Neutrophil (primary cell): Measurements from ENCODE around the gene HTR2A.

Experiments
- H3K27ac ChIP-seq: fragments of 200-600 bp; sonication (generic); 2 replicates; pipeline ENCODE4 v1.5.1; 2016; ENCODE audit warnings: mild to moderate bottlenecking, moderate library complexity
- H3K27me3 ChIP-seq: fragments of 200-600 bp; sonication (generic); 2 replicates; pipeline ENCODE4 v1.6.0; 2016; ENCODE audit warnings: mild to moderate bottlenecking
- H3K36me3 ChIP-seq: fragments of 200-600 bp; sonication (generic); 2 replicates; pipeline ENCODE4 v1.5.1; 2017
- H3K4me1 ChIP-seq, 2 experiments: fragments of 200-600 bp in 1 of 2; sonication (generic) in 1 of 2; 1 replicate in 1 of 2; 2 replicates in 1 of 2; pipeline versions ENCODE4 v1.5.1 to v1.6.1; 2013 to 2016; ENCODE audit warnings: low read depth in 1 of 2, low read length in 1 of 2, mild to moderate bottlenecking in 1 of 2, moderate library complexity in 1 of 2; ENCODE audit not compliant: control insufficient read depth in 1 of 2, insufficient read depth in 1 of 2
- H3K4me3 ChIP-seq, 2 experiments: fragments of 200-600 bp in 1 of 2; sonication (generic) in 1 of 2; 1 replicate in 1 of 2; 2 replicates in 1 of 2; pipeline ENCODE4 v1.5.1; 2013 to 2016; ENCODE audit warnings: low read depth in 1 of 2, low read length in 1 of 2, mild to moderate bottlenecking in 1 of 2, moderate library complexity in 1 of 2
- H3K9me3 ChIP-seq: fragments of 200-600 bp; sonication (generic); 2 replicates; pipeline ENCODE4 v1.5.1; 2016
- TF ChIP-seq, protein P1 (sequence below): fragments of 200-600 bp; sonication (generic); IDR thresholded peaks from 2 replicates; pipeline ENCODE4 v1.5.1; 2016; ENCODE audit warnings: antibody characterized with exemption

Gene HTR2A

GRCh38 chr13:46860722-46861121 is 36.1 kb downstream of the HTR2A start:
- Histone ChIP-seq H3K4me1 (no peaks in the 10 kb centered on the region), H3K4me3 (no peak overlapping the region)

DNA sequence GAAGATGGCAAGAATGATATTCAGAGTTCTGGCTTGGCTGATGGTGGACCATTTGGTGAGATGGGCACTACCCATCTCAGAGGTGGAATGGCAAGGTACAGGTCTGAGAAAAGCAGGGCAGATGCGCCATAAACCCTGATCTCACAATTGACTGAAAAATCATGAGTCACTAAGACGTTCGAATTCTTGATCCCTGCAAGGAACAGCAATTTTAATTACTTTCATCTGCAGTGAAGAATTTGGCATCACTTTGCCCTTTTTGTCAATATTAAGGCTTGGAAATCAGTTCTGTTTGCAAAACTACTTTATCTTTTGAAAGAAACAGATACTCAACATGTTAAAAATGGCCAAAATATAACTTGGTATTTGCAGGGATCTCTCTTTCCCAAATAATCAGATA is 38.1 kb downstream of the HTR2A start:
- H3K9me3 ChIP-seq: no peaks in the 10 kb centered on the region
- no peak overlapping the region for H3K27ac ChIP-seq
- H3K4me1 ChIP-seq: no peaks in the 10 kb centered on the region
- H3K4me3 ChIP-seq: no peak overlapping the region
- H3K36me3 ChIP-seq: no peaks in the 10 kb centered on the region
- TF ChIP-seq, protein P1, sequence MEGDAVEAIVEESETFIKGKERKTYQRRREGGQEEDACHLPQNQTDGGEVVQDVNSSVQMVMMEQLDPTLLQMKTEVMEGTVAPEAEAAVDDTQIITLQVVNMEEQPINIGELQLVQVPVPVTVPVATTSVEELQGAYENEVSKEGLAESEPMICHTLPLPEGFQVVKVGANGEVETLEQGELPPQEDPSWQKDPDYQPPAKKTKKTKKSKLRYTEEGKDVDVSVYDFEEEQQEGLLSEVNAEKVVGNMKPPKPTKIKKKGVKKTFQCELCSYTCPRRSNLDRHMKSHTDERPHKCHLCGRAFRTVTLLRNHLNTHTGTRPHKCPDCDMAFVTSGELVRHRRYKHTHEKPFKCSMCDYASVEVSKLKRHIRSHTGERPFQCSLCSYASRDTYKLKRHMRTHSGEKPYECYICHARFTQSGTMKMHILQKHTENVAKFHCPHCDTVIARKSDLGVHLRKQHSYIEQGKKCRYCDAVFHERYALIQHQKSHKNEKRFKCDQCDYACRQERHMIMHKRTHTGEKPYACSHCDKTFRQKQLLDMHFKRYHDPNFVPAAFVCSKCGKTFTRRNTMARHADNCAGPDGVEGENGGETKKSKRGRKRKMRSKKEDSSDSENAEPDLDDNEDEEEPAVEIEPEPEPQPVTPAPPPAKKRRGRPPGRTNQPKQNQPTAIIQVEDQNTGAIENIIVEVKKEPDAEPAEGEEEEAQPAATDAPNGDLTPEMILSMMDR: no peak
- no peaks in the 10 kb centered on the region for H3K27me3 ChIP-seq

More at GRCh38 chr13:46860722-46861121, 36.1 kb downstream of the HTR2A start:
- TF ChIP-seq, protein P1: no peak
- Histone ChIP-seq H3K27ac (no peak overlapping the region), H3K27me3 (no peaks in the 10 kb centered on the region), H3K36me3 (no peaks in the 10 kb centered on the region), H3K9me3 (no peaks in the 10 kb centered on the region)

- Histone ChIP-seq H3K4me3 (no peak overlapping the region), H3K9me3 (no peaks in the 10 kb centered on the region), H3K27me3 (no peaks in the 10 kb centered on the region), H3K27ac (no peak overlapping the region), H3K36me3 (no peaks in the 10 kb centered on the region), H3K4me1 (no peaks in the 10 kb centered on the region)
- TF ChIP-seq, protein P1: no peak
Measured at GRCh38 chr13:46858163-46858562, 38.7 kb downstream of the HTR2A start.

DNA sequence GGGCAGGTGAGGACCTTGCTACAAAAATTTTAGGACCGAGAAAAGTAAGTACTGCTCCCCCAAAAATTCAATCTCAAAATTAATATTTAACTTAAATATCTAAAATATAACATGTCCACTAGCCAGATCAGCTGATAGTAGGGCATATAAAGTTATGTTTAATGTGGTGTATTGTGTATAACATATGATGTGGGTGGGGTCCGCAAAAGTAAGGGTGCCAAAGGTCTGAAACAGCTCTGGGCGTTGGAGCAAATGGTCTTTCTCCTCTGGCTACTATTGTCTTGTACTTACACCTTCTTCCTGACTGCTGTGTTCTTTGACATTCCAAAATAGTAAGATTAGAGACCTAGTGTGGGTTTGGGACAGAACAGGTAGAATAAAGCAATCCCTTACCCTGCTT is 41.2 kb downstream of the HTR2A start:
- Histone ChIP-seq H3K27me3 (no peaks in the 10 kb centered on the region), H3K9me3 (no peaks in the 10 kb centered on the region), H3K27ac (no peak overlapping the region), H3K4me3 (no peak overlapping the region), H3K4me1 (no peaks in the 10 kb centered on the region), H3K36me3 (no peaks in the 10 kb centered on the region)
- TF ChIP-seq, protein P1: no peak

DNA sequence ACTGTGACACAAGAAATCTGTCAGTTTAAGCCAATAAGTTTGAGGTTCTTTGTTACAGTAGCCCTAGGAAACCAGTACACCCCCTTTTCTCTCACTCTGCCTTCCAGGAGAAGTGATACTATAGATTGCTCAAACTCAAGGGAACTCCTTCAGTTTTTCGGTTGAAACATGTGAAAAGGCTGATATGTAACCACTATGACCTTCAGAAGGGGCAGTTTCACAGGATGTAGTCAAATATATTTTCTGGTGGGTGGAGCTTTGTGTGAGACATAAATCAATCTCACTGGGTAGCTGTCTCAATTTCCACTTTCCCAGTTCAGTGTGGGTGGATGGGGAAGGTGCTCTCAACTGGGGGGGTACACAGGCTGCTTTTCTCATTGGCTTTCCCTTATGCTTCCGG is 41.7 kb downstream of the HTR2A start:
- Histone ChIP-seq H3K27me3 (no peaks in the 10 kb centered on the region), H3K27ac (no peak overlapping the region), H3K36me3 (no peaks in the 10 kb centered on the region), H3K9me3 (no peaks in the 10 kb centered on the region), H3K4me1 (no peaks in the 10 kb centered on the region), H3K4me3 (no peak overlapping the region)
- TF ChIP-seq, protein P1: no peak

- TF ChIP-seq, protein P1: no peak
- H3K4me3 ChIP-seq: no peak overlapping the region
- H3K36me3 ChIP-seq: no peaks in the 10 kb centered on the region
- no peaks in the 10 kb centered on the region for H3K27me3 ChIP-seq
- no peaks in the 10 kb centered on the region for H3K4me1 ChIP-seq
- H3K27ac ChIP-seq: no peak overlapping the region
- no peaks in the 10 kb centered on the region for H3K9me3 ChIP-seq
Measured at GRCh38 chr13:46852168-46852567, 44.7 kb downstream of the HTR2A start.
